Natural killer cell (primary cell): Measurements from ENCODE around the gene HOXB1. TPM values are rescaled to one million over a fixed set of nuclear protein-coding genes. Genes with fewer than 3 reads are reported as not detected.
A peak's percentile ranks its signal among the peaks of the same experiment; 100 is the strongest.

ENCODE experiments used
- ATAC-seq, 3 donors: fragments of 150-1000 bp in 2 of 3; fragments of 200-7000 bp in 1 of 3; cut with Tn5 transposase; 1 replicate in 1 of 3; 2 replicates in 2 of 3; pipeline ENCODE4 v1.10.0; 2021; ENCODE audit warnings: mild to moderate bottlenecking in 2 of 3, moderate library complexity in 2 of 3
- DNase-seq, 2 donors: peaks; one replicate each; pipeline versions ENCODE4 v3.0.0 to v3.0.0-alpha.2; 2013 to 2021; ENCODE audit warnings: mixed read lengths in 1 of 2
- H3K27ac ChIP-seq: one replicate; pipeline ENCODE4 v1.5.1; 2013; ENCODE audit warnings: mild to moderate bottlenecking, low read length
- H3K27me3 ChIP-seq: one replicate; pipeline ENCODE4 v1.6.1; 2013; ENCODE audit warnings: low read length; ENCODE audit not compliant: control insufficient read depth, insufficient read depth
- H3K36me3 ChIP-seq: one replicate; pipeline ENCODE4 v1.6.1; 2013; ENCODE audit warnings: low read length; ENCODE audit not compliant: control insufficient read depth, insufficient read depth
- H3K4me1 ChIP-seq: one replicate; pipeline ENCODE4 v1.6.1; 2013; ENCODE audit warnings: low read length; ENCODE audit not compliant: control insufficient read depth, insufficient read depth
- H3K4me3 ChIP-seq: one replicate; pipeline ENCODE4 v1.5.1; 2013; ENCODE audit warnings: low read length
- H3K9me3 ChIP-seq: one replicate; pipeline ENCODE4 v1.6.1; 2013; ENCODE audit warnings: low read length; ENCODE audit not compliant: control insufficient read depth, insufficient read depth
- H3K27ac Mint-ChIP-seq, 2 donors: one replicate each; pipeline ENCODE4 v1.8.0; 2022; ENCODE audit warnings: mild to moderate bottlenecking in 2 of 2, mixed read lengths in 2 of 2, moderate library complexity in 1 of 2
- H3K27me3 Mint-ChIP-seq, 2 donors: one replicate each; pipeline ENCODE4 v1.8.0; 2022; ENCODE audit warnings: low read depth in 2 of 2, mixed read lengths in 2 of 2
- H3K36me3 Mint-ChIP-seq: one replicate; pipeline ENCODE4 v1.8.0; 2022; ENCODE audit warnings: mixed read lengths
- H3K4me1 Mint-ChIP-seq, 2 donors: one replicate each; pipeline ENCODE4 v1.8.0; 2022; ENCODE audit warnings: mixed read lengths in 2 of 2
- H3K4me3 Mint-ChIP-seq: one replicate; pipeline ENCODE4 v1.8.0; 2022; ENCODE audit warnings: mild to moderate bottlenecking, moderate library complexity, mixed read lengths
- H3K9me3 Mint-ChIP-seq, 2 donors: one replicate each; pipeline ENCODE4 v1.8.0; 2022; ENCODE audit warnings: mixed read lengths in 2 of 2
- CTCF ChIP-seq: fragments of 200-600 bp; IDR thresholded peaks from one replicate; pipeline ENCODE4 v1.8.0; 2022; ENCODE audit warnings: antibody characterized with exemption
- WGBS: methylation state at CpG from one replicate; pipeline ENCODE4 v1.1.7; 2013; ENCODE audit warnings: missing lambda C conversion rate; ENCODE audit not compliant: insufficient coverage; 5-methylcytosine and 5-hydroxymethylcytosine counted together
- intact Hi-C: fragments of 100-400 bp; cut with micrococcal nuclease; formaldehyde crosslinking; loops from one replicate; pipeline ENCODE4 v1.14.2; 2022
- total RNA-seq, 4 donors: library from RNA; stranded (reverse); fragments of 120-200 nt in 1 of 4; gene quantifications; one replicate each; pipeline versions ENCODE4 v1.2.3 to v1.2.4, GENCODE V29; 2013 to 2022

Gene HOXB1
- total RNA-seq, 3 donors from 2014 or later (not counting 1 experiment from before 2014, with no cell fraction given), result not detected

GRCh38 chr17:48529683-48530009, 1.2 kb downstream of the HOXB1 start:
- Mint-ChIP-seq H3K4me3 (no peak overlapping the region), H3K27me3 (peaks cover 15 to 29% of the 10 kb centered on the region in 2 donors), H3K4me1 (peaks cover 6 to 12% of the 10 kb centered on the region in 2 donors), H3K36me3 (no peaks in the 10 kb centered on the region), H3K9me3 (no peaks in the 10 kb centered on the region), H3K27ac (no peak overlapping the region)
- Histone ChIP-seq H3K36me3 (no peaks in the 10 kb centered on the region), H3K27ac (no peak overlapping the region), H3K9me3 (no peaks in the 10 kb centered on the region), H3K4me3 (no peak overlapping the region), H3K4me1 (peaks cover 7% of the 10 kb centered on the region), H3K27me3 (peaks cover 12% of the 10 kb centered on the region)
- DNase-seq (no peak), ATAC-seq (no peak)
- TF ChIP-seq CTCF, result no peak
- intact Hi-C loops, result loop anchor here (2.0 kb wide), 1 partner anchor 13 kb away; no protein-coding TSS in a partner anchor
- WGBS, result 97% methylated on average over 11 of the region's 11 CpGs

- H3K9me3 ChIP-seq, result no peaks in the 10 kb centered on the region
- intact Hi-C loops, result loop anchor here (2.0 kb wide), 1 partner anchor 14 kb away; no protein-coding TSS in a partner anchor
Measured at GRCh38 chr17:48528936-48529682, 1.7 kb downstream of the HOXB1 start.

GRCh38 chr17:48528153-48528935, 2.5 kb downstream of the HOXB1 start:
- Mint-ChIP-seq H3K4me1 (peaks cover 6 to 12% of the 10 kb centered on the region in 2 donors), H3K27me3 (peaks cover 25 to 40% of the 10 kb centered on the region in 2 donors), H3K27ac (no peak overlapping the region)

More at GRCh38 chr17:48528936-48529682, 1.7 kb downstream of the HOXB1 start:
- Mint-ChIP-seq H3K9me3 (no peaks in the 10 kb centered on the region), H3K27me3 (peaks cover 17 to 34% of the 10 kb centered on the region in 2 donors), H3K36me3 (no peaks in the 10 kb centered on the region), H3K27ac (no peak overlapping the region), H3K4me1 (peaks cover 6 to 12% of the 10 kb centered on the region in 2 donors), H3K4me3 (no peak overlapping the region)
- DNase-seq (no peak), ATAC-seq (peak in 1 of 3 donors; percentile 15)
- H3K36me3 ChIP-seq, result no peaks in the 10 kb centered on the region
- H3K4me3 ChIP-seq, result no peak overlapping the region
- peaks cover 12% of the 10 kb centered on the region for H3K27me3 ChIP-seq
- WGBS, result 97% methylated on average over 10 of the region's 11 CpGs
- H3K4me1 ChIP-seq, result peaks cover 7% of the 10 kb centered on the region
- no peak overlapping the region for H3K27ac ChIP-seq
- no peak for TF ChIP-seq CTCF

More at GRCh38 chr17:48528153-48528935, 2.5 kb downstream of the HOXB1 start:
- Mint-ChIP-seq H3K4me3 (no peak overlapping the region), H3K9me3 (no peaks in the 10 kb centered on the region), H3K36me3 (no peaks in the 10 kb centered on the region)
- Histone ChIP-seq H3K27me3 (peaks cover 12% of the 10 kb centered on the region), H3K9me3 (no peaks in the 10 kb centered on the region), H3K4me1 (peaks cover 7% of the 10 kb centered on the region), H3K27ac (no peak overlapping the region), H3K36me3 (no peaks in the 10 kb centered on the region), H3K4me3 (no peak overlapping the region)
- no peak for TF ChIP-seq CTCF
- intact Hi-C loops, result loop anchor here (2.0 kb wide), 1 partner anchor 14 kb away; no protein-coding TSS in a partner anchor
- 79% methylated on average over 7 of the region's 7 CpGs for WGBS
- DNase-seq (no peak), ATAC-seq (no peak)
